Endothelial cell of umbilical vein (primary cell): ENCODE measurements around the gene LRFN2. TPM values are rescaled to one million over a fixed set of nuclear protein-coding genes. Genes with fewer than 3 reads are reported as not detected.

Source experiments
- BruUV-seq: library from RNA; stranded (reverse); fragments of 400-500 nt; replicated peaks from 2 replicates; lab custom pipeline; 2021; lab: Mats Ljungman, UMichigan
- CTCF ChIA-PET: fragments of 300-600, 350-600 bp; sonication (Branson Sonifier 250); formaldehyde crosslinking; loops from one replicate; lab custom pipeline; 2021; ENCODE audit warnings: antibody characterized with exemption, inconsistent platforms; lab: Charles Lee
- POLR2A ChIA-PET: fragments of 300-600, 350-600 bp; sonication (Branson Sonifier 250); formaldehyde crosslinking; loops from one replicate; lab custom pipeline; 2021; ENCODE audit warnings: antibody characterized with exemption, inconsistent platforms; lab: Charles Lee
- DNase-seq: peaks from one replicate; pipeline ENCODE4 v3.0.0-alpha.2; 2011; ENCODE audit warnings: low read depth, low spot score
- FAIRE-seq: peaks from 2 replicates; lab custom pipeline; 2011; peaks lifted over from hg19 to GRCh38; lab: Jason Lieb, UNC
- H2AFZ ChIP-seq: 2 replicates; pipeline ENCODE4 v1.6.0; 2012; ENCODE audit warnings: low read depth, low read length, control low read depth, inconsistent platforms
- H3K27ac ChIP-seq: 2 replicates; pipeline ENCODE4 v1.5.1; 2011; ENCODE audit warnings: low read depth, mild to moderate bottlenecking, control low read depth, low read length, moderate library complexity; ENCODE audit not compliant: insufficient read depth
- H3K27me3 ChIP-seq, 2 experiments: 2 replicates each; pipeline versions ENCODE4 v1.6.0 to v1.6.1; 2011; ENCODE audit warnings: low read length in 2 of 2, mixed read lengths in 1 of 2; ENCODE audit not compliant: control insufficient read depth in 2 of 2, insufficient read depth in 2 of 2
- H3K36me3 ChIP-seq, 2 experiments: 2 replicates in 1 of 2; 3 replicates in 1 of 2; pipeline ENCODE4 v1.5.1; 2011; ENCODE audit warnings: low read length in 2 of 2, mild to moderate bottlenecking in 1 of 2, moderate library complexity in 1 of 2; ENCODE audit not compliant: control insufficient read depth in 2 of 2, insufficient read depth in 2 of 2; ENCODE audit errors: extremely low read depth in 1 of 2
- H3K4me1 ChIP-seq: 3 replicates; pipeline ENCODE4 v1.5.1; 2011; ENCODE audit warnings: mild to moderate bottlenecking, low read length; ENCODE audit not compliant: control insufficient read depth, insufficient read depth; ENCODE audit errors: extremely low read depth
- H3K4me2 ChIP-seq: 2 replicates; pipeline ENCODE4 v1.6.1; 2011; ENCODE audit warnings: low read length, control low read depth, mixed read lengths; ENCODE audit not compliant: insufficient read depth
- H3K4me3 ChIP-seq, 3 experiments: fragments of 200-600 bp in 1 of 3; sonication (generic), shearing (Covaris generic) in 1 of 3; replicated peaks in 1 of 3; 2 replicates each; pipeline ENCODE4 v1.5.1; 2011 to 2016; ENCODE audit warnings: control low read depth in 3 of 3, low read length in 3 of 3, mild to moderate bottlenecking in 2 of 3, inconsistent platforms in 1 of 3, low read depth in 1 of 3, moderate library complexity in 1 of 3; ENCODE audit not compliant: insufficient read depth in 1 of 3
- H3K79me2 ChIP-seq: 2 replicates; pipeline ENCODE4 v1.6.0; 2012; ENCODE audit warnings: low read length, inconsistent platforms; ENCODE audit not compliant: control insufficient read depth, insufficient read depth
- H3K9ac ChIP-seq: replicated peaks from 2 replicates; pipeline ENCODE3; 2011; ENCODE audit warnings: low read length, control low read depth; ENCODE audit not compliant: insufficient read depth; ENCODE audit errors: extremely low read depth
- H3K9me1 ChIP-seq: replicated peaks from 3 replicates; pipeline ENCODE4 v1.6.0; 2011; ENCODE audit warnings: mild to moderate bottlenecking, low read length; ENCODE audit not compliant: control insufficient read depth, insufficient read depth; ENCODE audit errors: extremely low read depth
- H3K9me3 ChIP-seq: replicated peaks from 2 replicates; pipeline ENCODE4 v1.5.1; 2012; ENCODE audit warnings: low read length, inconsistent platforms; ENCODE audit not compliant: control insufficient read depth, insufficient read depth
- H4K20me1 ChIP-seq: replicated peaks from 2 replicates; pipeline ENCODE3; 2011; ENCODE audit warnings: mild to moderate bottlenecking, low read length; ENCODE audit not compliant: control insufficient read depth, insufficient read depth; ENCODE audit errors: extremely low read depth
- CTCF ChIP-seq, 2 donors: IDR thresholded peaks; 1 replicate in 1 of 2; 2 replicates in 1 of 2; pipeline ENCODE4 v1.5.1; 2011; ENCODE audit warnings: low read length in 2 of 2, mild to moderate bottlenecking in 2 of 2, moderate library complexity in 2 of 2, control low read depth in 1 of 2, inconsistent platforms in 1 of 2, low read depth in 1 of 2; ENCODE audit not compliant: insufficient read depth in 1 of 2; ENCODE audit errors: extremely low read depth in 1 of 2
- EZH2 ChIP-seq: IDR thresholded peaks from 2 replicates; pipeline ENCODE4 v1.6.1; 2012; ENCODE audit warnings: borderline replicate concordance, low read depth, mild to moderate bottlenecking, moderate library complexity, low read length, inconsistent platforms; ENCODE audit not compliant: severe bottlenecking
- FOS ChIP-seq: IDR thresholded peaks from 2 replicates; pipeline ENCODE4 v1.6.1; 2011; ENCODE audit warnings: mild to moderate bottlenecking, low read length, moderate library complexity, borderline replicate concordance; ENCODE audit not compliant: insufficient read depth
- GATA2 ChIP-seq: IDR thresholded peaks from 2 replicates; pipeline ENCODE4 v1.7.0; 2011; ENCODE audit warnings: low read depth, mild to moderate bottlenecking, moderate library complexity, mixed read lengths, low read length; ENCODE audit not compliant: insufficient read length, insufficient read depth
- JUN ChIP-seq: IDR thresholded peaks from 2 replicates; pipeline ENCODE4 v1.6.1; 2011; ENCODE audit warnings: borderline replicate concordance, low read depth; ENCODE audit not compliant: insufficient read length, insufficient read depth
- MAX ChIP-seq: IDR thresholded peaks from 2 replicates; pipeline ENCODE4 v1.6.1; 2011; ENCODE audit not compliant: insufficient read depth, insufficient read length
- MYC ChIP-seq: IDR thresholded peaks from one replicate; pipeline ENCODE4 v1.6.1; 2011; ENCODE audit warnings: mild to moderate bottlenecking, low read depth, low read length
- POLR2A ChIP-seq: IDR thresholded peaks from 2 replicates; pipeline ENCODE4 v1.6.1; 2012; ENCODE audit warnings: low read depth, mild to moderate bottlenecking, control low read depth, low read length
- POLR2AphosphoS5 ChIP-seq: IDR thresholded peaks from 2 replicates; pipeline ENCODE4 v1.6.1; 2012; ENCODE audit warnings: low read depth, mild to moderate bottlenecking, control low read depth, low read length, moderate library complexity; ENCODE audit not compliant: insufficient read depth
- dilution Hi-C: fragments of 300-500 bp; cut with MboI; formaldehyde crosslinking; loops from one replicate; pipeline ENCODE4 v1.15.0; 2019; ENCODE audit warnings: low sequenced_read_pairs; ENCODE audit not compliant: extremely low pct_ligation_motif_present
- intact Hi-C: fragments of 100-400 bp; cut with micrococcal nuclease; formaldehyde crosslinking; loops from one replicate; pipeline ENCODE4 v1.10.0; 2022
- polyA plus RNA-seq, 4 experiments: library from polyadenylated mRNA; depleted of rRNA in 3 of 4; stranded (reverse) in 3 of 4; unstranded in 1 of 4; fragments of >200 nt; gene quantifications; 2 replicates each; pipeline versions ENCODE4 v1.2.1 to v1.2.3, GENCODE V29; 2011 to 2012; ENCODE audit warnings: missing spikeins in 1 of 4
- total RNA-seq: library from RNA; stranded (reverse); gene quantifications from 2 replicates; pipeline ENCODE4 v1.2.3, GENCODE V29; 2021

Gene LRFN2
- total and polyA plus RNA-seq, 2 donors (not counting 3 experiments of a cell fraction or from before 2014, with no cell fraction given): not detected

GRCh38 chr6:40537446-40537845 lies 49.7 kb downstream of the LRFN2 start:
- no peaks in the 10 kb centered on the region for H3K4me1 ChIP-seq
- no TSS peak for BruUV-seq
- H2AFZ ChIP-seq: no peak overlapping the region
- H3K9ac ChIP-seq: no peak overlapping the region
- no peak overlapping the region for H3K4me2 ChIP-seq
- no peaks in the 10 kb centered on the region for H4K20me1 ChIP-seq
- no peak for FAIRE-seq
- DNase-seq: no peak
- H3K27me3 ChIP-seq: no peaks in the 10 kb centered on the region
- H3K9me3 ChIP-seq: no peaks in the 10 kb centered on the region
- CTCF ChIA-PET: interaction anchor here (1.1 to 2.8 kb wide), 5 partner anchors 13 to 1175 kb away, joined by 3 to 8 read pairs (median 6); partner anchors contain the start of gene LRFN2
- no peak for TF ChIP-seq MAX
- TF ChIP-seq POLR2A: no peak
- no peak for TF ChIP-seq GATA2
- no peak for TF ChIP-seq CTCF (IDR thresholded peaks at IDR 0.05; ENCODE audit: extremely low read depth in 1 of 2, insufficient read depth in 1 of 2, low read depth in 1 of 2, low read length in 2 of 2)
- no peak for TF ChIP-seq EZH2
- no peak for TF ChIP-seq POLR2AphosphoS5
- no peak for TF ChIP-seq MYC
- TF ChIP-seq FOS: no peak
- TF ChIP-seq JUN: no peak
- H3K9me1 ChIP-seq: no peaks in the 10 kb centered on the region
- POLR2A ChIA-PET: no interaction called here
- dilution Hi-C loops: no loop called here
- intact Hi-C loops: no loop called here
- no peaks in the 10 kb centered on the region for H3K79me2 ChIP-seq
- no peak overlapping the region for H3K27ac ChIP-seq
- H3K36me3 ChIP-seq: no peaks in the 10 kb centered on the region
- no peak overlapping the region for H3K4me3 ChIP-seq
